GM18867 (cell line): ENCODE results near the gene NCKAP1.
"Not testable (repeated sequence)": the region's sequence is repeated elsewhere in the genome, so short reads cannot be mapped to it uniquely, and the experiment has no call there.

Experiments used
- ATAC-seq: cut with Tn5 transposase; IDR thresholded peaks from one replicate; pipeline ENCODE4 v1.9.1; 2021; ENCODE audit warnings: mild to moderate bottlenecking, moderate library complexity; ENCODE audit not compliant: unreplicated experiment

Gene NCKAP1

DNA sequence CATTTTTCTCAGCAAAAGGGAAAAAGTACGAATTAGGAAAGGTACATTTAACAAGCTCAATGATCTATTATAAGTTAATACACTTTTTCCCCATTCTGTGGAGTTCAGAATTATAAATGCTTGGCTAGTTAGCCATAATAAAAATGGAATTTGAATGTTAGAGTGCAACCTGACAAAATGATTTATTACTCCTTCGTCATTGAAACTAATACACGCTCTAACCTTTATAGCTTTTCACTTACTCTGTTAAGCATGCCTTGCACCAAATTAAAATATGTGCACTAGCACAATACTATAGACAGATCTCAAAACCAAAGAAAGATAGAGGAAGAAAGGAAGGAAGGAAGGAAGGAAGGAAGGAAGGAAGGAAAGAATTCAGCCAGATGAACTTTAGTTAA is 125.7 kb downstream of the NCKAP1 start:
- no peak for ATAC-seq

DNA sequence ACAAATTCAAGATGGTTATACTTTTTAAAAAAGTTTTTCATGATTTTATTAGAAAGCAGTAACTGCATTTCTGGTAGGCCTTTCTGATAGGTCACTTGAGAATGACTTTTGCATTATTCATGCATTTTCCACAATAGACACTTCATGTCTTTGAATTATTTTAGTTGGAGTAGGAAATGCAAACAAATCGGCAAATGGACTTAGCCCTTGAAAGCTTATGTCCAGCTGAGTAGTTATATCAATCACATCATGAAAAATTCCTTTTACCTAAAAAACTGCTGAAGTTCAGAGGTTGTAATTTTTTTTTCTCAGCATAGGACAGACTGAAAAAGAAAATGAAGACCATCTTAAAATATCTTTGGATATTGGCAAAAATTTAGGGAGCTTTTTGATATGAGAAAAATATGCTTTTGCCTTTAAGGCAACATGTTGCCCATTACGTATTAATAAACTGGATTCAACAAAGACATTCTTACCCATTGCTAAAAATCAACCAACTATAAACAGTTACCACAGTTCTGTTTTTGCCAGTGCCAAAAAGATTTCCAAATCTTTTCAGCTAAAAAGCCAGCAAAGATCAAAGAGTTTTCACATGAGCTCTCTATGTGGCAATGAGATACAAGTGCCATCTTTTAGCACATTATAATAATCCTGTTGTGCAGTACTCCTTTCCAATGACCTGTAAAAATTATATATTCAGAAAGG is 126.3 kb downstream of the NCKAP1 start:
- ATAC-seq, result no peak

DNA sequence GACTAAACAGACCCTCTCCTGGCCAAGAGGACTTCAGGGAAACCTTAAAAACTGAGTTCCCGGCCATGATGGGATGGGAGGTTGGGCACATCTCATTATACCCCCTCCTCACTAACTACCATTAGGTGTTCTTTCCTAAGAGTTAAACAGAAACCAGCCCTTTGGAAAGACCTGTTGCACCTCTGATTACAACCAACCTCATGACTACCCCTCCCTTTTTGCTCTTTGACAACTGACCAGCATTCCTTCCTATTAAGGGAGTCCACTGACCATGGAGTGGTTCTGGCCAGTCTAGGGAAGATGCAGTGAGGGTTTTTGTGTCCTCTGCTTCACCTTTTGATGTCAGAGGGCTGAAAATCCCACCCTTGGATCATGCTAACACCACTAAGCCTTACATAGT is 127.3 kb downstream of the NCKAP1 start:
- no peak for ATAC-seq

DNA sequence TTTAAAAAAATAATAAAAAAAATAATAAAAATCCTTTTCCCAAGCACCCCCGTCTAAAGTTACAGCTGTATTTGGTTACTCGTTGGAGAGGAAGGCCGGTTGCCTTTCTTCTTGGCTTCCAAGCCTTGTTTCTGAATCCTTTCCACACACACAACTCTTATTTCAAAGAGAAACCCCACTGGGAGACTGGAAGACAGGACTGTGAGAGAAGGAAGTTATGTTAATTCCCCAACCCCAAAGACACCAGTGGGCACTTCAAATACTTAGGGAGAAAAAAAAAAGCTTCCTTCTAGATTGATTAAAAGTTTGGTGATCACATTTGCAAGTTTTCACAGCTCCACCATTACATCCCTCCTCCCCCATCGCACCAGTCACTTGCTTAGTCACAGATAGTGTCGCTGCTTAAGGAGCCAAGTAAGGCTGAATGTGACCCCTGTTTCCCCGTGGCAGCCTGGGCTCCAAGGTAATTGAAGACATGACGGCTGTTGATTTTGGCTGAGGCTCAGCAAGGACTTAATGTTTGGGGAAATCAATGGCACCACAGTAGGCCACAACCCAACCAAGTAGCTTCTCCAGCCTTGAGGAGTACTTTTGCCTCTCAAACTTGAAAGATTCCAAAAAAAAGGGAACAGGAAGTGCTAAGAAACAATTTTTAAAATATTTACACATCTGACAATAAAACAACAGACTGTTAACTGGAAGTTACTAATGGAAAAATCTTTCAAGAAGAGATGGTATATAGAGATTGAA is 131.0 kb downstream of the NCKAP1 start:
- no peak for ATAC-seq

DNA sequence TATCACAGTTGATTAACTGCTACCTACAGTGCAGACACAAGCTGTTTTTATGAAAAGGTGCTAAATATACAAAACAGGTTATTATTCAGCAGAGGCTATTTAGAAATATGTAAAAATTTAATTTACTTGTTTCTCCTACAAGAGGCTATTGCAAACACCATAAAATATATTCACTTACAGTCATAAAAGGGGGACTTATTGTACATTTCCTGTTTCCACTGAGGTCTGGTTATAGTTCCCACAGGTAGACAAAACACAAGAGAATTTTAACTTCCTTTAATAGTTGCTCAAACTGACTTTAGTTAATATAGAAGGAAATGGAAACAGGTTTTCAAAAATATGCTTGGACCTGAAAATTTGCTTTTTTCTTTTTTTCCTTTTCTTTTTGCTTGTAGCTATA is 131.8 kb downstream of the NCKAP1 start:
- peak; percentile 61 for ATAC-seq

DNA sequence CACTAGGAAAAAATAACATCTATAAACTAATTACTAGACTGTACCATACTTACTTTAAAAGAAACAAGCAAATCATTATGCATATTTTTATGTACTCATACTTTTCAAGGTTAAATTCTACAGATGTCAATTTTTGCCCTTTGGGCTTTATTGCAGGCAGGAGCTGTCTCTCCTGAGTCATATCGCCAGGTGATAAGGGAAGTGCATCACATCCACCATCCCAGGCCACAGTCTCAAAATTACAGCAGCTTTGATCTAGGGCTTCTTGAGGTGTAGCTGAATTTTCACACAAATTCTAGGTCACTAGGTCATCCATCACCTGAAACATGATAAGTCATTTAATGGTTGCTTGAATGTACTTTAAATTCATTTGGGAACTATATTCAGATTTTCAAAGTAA is 133.4 kb downstream of the NCKAP1 start:
- ATAC-seq, result no peak

DNA sequence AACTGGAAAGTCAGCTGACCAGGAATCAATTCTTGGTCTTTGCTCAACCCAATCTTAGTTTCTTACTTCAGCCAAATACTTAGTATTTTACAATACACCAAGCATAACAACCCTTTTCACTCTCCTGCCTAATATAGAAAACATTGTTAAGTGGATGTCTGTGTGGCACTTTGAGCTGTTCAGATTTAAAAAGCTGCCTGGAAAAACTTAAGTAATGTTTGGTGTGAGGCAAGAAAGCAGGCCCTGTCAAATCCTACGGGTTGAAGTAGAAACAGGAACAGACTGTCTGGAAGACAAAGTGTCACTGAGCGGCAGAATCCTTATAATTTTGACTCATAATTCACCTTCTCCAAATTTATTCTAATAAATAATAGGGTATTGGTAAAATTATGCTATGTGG is 134.7 kb downstream of the NCKAP1 start:
- no peak for ATAC-seq

DNA sequence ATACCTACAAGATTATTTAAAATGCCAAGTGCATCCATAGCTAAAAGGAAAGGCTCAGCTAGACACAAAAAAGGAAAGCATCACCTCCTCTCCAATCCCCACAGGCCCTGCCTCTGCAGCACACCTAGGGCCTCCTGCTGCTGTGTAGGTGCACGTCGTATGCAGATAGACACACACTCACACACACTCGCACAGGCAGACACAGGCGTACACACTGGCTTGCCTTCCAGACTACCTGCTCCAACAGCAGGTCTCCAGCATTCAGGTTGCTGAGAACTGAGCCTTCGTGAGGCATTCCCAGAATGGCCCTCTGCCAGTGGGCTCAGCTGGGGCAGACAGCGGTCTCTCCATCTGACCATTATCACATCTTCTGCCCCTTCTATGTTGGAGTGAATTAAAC is 136.5 kb downstream of the NCKAP1 start:
- no peak for ATAC-seq

DNA sequence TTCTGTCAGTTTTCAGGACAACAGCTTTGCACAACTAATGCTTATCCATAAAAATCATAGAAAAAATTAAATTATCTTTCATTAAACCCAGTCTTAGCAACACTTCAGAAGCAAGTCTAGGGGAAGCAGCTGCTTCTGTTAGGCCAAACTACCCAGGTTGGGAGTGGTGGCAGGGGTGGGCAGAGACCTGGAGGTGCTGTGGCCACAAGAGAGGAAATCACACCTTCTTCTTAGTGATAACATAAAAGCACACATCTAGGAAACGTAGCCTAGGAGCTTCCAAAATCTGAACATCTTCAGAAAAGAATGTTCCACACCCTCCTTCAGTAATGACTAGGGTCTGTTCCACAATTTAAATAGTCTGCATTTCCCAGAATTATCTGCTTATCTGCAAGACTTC is 139.5 kb downstream of the NCKAP1 start:
- ATAC-seq, result no peak

DNA sequence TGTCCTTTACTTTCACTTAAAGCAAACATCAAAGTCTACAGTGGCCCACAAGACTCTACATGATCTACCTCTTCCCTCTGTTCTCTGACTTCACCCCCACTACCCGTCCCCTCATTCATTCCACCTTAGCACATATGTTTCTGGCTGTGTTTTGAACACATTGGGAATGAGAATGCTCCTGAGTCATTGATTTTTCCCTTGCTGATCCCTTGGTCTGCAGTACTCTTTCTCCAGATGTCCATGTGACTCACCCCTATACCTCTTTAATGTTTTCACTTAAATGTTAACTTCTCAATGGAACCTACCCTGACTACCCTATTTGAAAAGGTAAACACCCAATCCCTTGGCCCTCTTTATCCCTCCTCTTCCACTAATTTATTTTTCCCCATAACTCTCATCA is 141.1 kb downstream of the NCKAP1 start:
- ATAC-seq, result no peak

DNA sequence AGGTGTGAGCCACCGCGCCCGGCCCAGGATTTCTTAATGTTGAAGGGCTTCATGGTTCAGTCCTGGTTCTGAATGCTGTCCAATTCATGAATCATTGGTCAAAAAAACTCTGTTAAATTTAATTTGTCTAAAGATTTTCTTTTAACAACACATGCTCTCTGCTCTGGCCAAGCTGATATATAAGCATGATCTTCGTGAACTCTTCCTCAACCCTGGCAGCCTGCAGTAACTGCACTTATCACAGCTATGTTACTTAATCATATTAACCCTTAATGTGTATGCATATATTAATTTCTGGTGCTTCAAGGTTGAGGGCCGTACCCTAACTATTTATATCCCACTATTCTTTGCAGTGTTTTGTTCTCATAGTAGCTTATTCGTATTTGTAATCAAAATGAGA is 142.5 kb downstream of the NCKAP1 start:
- no peak for ATAC-seq

DNA sequence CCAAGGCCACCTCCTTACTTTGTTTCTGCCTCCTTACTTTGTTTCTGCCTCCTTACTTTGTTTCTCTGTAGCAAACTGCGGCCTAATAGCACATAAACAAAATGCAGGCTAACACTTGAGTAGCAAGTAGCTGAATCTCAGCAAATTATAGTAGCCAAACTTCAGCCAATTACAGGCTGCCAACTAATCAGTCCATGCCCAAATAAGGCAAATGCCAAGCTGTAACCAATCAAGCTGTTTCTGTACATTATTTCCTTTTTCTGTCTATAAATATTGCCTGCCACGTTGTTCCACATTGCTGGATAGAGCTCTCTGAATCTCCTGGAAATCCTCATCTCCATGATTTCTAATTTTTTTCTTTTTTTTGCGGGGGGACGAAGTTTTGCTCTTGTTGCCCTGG is 143.1 kb downstream of the NCKAP1 start:
- no peak for ATAC-seq

DNA sequence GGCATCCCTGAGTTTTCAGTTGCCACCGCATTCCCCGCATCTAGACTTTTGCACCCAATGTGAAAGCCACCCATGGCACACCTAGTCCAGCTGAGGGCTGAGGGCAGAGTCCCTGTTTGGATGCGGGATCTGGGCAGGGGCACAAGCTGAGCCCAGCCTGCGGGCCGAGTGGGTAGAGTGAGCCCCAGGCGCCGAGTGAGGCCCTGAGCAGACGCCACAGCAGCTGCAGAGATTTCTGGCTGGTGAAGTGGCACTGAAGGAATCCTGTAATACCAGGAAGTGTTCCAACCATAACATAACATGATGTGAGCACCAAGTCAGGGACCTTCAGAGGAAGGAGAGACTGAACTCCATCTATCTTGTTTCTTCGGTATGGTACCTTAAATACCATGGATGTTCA is 144.1 kb downstream of the NCKAP1 start:
- no peak for ATAC-seq

DNA sequence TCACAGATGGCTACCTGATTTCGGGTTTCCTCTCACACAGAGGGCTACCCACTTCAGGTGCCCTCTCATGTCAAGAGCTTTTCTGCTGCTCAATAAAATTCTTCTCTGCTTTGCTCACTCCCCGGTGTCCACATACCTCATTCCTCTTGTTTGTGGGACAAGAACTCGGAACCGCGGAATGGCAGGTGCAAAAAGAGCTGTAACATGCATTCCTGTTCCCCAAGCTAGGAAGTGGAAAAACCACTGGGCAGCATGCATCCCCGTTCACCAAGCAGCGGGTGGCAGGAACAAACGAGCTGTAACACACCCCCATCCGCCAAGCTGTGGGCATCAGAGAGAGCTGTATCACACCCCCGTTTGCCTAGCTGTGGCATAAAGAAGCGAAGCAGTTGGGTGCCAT is 144.6 kb downstream of the NCKAP1 start:
- ATAC-seq, result no peak

DNA sequence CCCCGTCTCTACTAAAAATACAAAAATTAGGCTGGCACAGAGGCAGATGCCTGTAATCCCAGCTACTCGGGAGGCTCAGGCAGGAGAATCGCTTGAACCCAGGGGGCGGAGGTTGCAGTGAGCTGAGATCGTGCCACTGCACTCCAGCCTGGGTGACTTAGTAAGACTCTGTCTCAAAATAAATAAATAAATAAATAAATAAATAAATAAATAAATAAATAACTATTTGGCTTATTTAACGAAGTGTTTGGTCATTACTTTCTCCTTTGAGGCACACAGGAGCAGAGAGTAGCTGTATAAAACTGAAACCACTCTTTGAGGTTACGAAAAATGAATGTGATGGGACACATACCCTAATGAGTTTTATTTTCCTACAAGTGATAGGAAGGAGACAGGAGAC is 145.2 kb downstream of the NCKAP1 start:
- ATAC-seq, result not testable (repeated sequence)

DNA sequence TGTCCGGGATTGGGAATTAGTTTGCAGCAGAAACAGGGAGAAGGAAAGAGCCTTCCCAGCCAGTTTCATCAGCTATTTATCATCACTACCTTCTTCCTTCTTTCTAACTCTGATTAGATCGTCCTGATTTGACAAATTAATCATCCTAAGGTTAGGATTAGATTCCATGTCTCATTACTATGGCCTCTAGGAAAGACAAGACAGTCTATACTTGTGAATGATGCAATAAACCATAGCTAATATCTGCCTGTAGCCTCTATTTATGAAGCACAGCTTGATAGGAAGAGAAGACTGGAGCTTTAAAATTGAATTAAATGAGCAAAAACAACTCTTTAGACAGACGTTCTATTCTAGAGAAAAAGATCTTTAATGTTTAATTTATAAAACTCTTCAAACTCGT is 146.6 kb downstream of the NCKAP1 start:
- ATAC-seq, result no peak

DNA sequence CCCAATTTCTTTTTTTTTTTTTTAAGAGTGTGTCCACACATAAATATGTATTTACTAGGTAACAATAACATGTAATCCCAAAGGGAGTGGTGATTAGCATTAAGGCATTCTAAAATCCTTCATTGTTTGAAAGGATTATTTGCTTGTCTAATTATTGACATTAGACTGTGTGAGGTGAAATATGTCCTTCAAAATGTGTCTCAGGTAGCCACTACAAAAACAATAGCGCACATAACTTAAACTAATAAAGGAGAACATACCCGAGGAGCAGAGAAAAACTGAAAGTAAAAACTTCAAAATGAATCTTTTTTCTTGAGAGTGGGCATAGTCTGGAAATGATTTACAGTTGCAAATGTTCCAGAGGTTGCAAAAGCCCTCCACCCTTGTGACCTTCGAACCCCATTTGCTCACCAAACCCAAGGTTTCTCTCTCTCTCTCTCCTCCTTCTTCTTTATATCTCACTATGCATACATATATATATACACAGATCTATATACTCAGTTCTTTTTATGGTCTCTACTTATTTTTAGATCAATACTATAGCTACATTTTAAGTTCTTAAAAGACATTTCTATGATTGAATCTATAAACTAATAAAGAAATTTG is 147.4 kb downstream of the NCKAP1 start:
- no peak for ATAC-seq

DNA sequence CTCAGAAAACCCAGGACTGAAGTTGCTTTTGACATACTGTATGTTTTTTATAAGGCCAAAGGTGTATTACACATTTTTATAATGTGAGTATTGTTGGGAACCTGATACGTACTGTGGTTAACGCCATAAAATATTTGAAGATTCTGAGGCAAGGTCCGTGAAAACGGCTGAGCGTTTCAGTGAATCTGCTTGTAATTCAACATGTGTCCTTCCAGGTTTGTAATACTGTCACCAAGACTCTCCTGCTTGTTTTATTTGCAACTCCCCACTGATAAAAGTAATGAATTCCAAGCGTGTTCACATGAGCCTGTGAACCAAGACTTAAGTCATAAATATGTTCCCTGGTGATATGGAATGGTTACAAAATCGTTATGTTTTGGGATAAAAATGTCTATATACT is 148.0 kb downstream of the NCKAP1 start:
- no peak for ATAC-seq

DNA sequence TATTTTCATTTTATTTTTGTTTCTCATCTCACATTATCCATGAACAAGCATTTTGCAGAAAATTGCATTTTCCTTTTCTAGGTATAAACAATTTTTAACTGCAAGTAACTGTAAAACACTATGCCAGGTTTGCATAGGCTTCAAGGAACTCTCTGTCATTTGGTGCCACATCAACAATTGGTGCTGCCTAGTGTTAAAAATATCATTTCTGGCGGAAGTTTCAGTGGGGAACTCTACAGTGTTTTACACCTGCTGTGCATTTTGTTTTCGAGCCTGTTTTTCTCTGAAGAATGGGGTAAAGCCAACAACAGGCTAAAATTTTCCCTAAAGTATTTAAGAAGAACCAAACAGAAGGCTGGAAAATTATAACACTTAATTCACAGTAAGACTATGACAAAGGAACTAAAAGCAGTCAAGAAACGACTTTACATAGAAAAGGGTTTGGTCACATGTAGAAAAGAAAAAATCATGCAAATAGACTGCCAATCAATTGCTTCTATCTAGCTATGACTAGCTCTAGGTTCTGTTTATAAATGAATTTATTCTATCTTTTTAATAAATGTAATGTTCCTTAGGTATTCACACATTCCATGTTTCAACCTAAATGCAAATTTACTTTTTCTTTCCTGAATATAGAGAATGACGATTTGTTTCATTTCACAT is 150.4 kb downstream of the NCKAP1 start:
- peak; percentile 85 for ATAC-seq

DNA sequence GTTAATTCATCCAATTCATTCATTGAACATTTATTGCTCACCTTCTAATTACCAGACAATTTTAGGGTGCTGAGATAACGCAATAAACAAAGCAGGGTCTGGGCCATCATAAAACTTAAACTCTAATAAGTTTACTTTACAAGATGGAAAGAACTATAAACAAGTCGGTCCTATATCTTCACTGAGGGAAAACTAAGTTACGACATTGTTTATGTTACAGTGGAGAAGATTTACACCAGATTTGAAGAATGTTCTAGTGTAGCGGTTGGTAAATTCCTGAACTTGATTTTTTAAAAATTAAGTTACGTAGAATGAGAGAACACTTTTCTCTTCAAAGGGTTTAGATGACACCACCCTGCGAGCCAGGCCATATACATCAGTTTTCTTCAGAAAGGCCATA is 151.2 kb downstream of the NCKAP1 start:
- no peak for ATAC-seq

DNA sequence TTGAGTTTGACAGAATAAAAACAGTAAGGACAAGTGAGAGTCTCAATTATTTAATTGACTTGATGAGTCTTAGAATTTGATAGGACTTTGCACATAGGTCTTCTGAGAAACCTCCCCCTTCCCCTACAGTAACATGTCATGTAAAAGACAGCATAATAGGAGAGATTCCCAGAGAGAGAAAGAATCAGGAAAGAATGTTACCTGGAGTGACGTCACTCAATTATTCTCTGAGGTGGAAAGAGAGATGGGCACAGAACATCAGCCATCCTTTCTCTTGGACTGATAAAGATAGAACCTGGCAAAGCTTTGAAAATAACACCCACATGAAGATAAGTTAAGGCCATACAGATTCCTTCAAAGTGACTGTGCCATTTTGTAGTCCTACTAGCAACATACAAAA is 152.5 kb downstream of the NCKAP1 start:
- no peak for ATAC-seq

DNA sequence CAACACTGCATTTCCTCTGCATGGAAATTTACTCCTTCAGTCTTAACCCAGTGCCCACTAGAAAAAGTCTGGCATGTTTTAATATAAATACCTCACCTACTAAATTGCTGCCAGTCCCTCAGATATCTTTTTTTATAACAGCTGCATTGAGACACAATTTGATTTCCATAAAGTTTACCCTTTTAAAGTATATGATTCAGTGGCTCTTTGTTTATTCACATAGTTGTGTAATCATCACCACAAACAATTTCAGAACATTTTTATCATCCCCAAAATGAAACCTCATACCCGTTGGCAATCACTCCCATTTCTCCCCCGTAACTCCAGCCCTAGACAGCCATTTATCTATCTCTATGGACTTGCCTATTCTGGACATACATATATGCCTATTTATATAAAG is 154.8 kb downstream of the NCKAP1 start:
- ATAC-seq, result no peak
